Fibroblast of skin of left quadriceps (primary cell): ENCODE measurements around the gene CDR2.
"Not testable (repeated sequence)": the region's sequence is repeated elsewhere in the genome, so short reads cannot be mapped to it uniquely, and the experiment has no call there.

Experiments used
- DNase-seq, 2 experiments: peaks; one replicate each; pipeline ENCODE4 v3.0.0-alpha.2; 2013; ENCODE audit warnings: low read depth in 2 of 2

The CDR2 gene

DNA sequence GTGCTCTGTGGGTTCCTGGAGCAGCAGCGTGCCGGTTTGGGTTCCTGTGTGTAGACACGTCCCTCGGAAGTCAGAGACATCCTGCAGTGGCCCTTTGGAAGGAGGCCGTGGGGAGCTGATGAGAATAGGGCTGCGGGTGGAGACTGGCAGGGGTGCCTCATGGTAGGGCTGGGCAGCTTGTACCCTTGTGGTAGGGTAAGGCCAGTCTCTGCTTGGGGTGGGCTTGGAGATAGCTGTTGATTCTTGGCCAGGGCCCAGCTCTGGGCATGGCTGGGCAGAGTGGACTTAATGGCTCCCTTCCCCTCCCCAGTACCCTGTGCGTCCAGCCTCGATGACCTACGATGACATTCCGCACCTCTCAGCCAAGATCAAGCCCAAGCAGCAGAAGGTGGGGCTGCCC, 66.6 kb downstream of the CDR2 start:
- no peak for DNase-seq

DNA sequence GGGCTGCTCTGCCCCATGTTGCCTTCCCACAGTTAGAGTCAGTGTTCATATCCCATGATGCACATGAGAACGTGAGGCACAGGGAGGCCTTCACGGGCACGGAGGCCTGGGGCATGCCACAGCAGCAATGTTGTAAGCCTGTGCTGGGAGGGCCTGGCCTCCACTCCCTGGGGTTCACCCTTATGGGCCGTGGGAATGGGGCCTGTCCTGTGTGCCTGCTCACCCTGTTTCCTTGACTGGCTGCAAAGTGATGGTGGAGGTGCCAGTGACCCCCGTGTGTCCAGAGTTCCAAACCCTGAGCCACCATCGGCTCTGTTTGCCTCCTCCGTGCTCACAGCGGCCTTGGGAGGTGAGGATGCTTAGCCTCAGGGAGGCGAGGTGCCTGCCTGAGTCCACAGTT, 67.6 kb downstream of the CDR2 start:
- DNase-seq, result no peak

DNA sequence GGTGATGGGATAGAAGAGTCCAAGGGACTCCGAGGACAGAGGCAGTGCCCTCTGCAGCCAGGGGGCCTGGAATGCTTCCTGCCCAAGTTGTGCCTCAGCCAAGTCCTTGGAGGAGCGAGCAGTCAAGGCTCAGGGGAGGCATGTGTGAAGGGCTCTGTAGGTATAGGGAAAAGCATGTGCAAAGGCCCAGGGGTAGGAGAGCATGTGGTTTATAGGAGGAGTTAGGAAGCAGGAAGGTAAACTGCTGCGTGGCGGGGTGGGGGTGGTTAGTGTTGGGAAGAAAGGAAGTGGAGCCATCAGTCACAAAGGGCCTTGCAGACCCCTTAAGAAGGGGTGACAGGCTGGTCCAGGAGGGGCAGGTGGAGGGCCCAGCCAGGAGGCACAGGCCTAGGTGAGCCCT, 70.0 kb downstream of the CDR2 start:
- no peak for DNase-seq

DNA sequence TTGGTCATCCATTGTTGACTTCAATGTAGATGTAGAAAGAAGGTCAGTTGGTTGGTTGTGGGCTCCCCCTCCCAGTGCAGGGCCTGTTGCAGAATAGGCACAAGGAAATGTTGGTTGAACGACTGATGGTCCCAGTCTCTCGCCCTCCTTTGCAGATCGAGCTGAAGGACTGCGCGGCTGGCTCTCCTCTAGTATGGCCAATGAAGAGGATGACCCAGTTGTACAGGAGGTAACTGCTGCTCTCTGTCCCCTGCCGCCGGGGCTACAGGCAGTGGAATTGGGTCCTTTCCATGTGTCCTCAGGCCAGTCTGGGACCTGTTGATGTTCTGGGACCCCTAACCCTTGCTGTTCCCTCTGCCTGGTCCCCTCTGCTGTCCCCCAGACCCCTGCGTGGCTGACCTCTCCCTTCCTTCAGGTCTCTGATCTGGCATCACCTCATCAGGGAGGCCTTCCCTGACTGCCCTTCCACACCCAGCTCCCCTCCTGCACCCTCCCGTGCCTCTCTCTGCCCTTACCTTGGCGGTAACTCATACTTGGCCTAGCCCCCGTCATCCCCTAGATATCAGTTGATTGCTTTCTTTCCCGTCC, 71.5 kb downstream of the CDR2 start:
- no peak for DNase-seq

DNA sequence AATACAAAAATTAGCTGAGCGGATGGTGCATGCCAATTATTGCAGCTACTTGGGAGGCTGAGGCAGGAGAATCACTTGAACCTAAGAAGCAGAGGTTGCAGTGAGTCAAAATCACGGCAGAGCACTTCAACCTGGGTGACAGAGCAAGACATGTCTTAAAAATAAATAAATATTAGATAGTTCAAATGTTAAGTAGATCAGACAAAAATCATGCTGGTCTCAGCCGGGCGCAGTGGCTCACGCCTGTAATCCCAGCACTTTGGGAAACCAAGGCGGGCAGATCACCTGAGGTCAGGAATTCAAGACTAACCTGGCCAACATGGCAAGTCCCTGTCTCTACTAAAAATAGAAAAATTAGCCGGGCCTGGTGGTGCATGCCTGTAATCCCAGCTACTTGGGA, 73.0 kb downstream of the CDR2 start:
- not testable (repeated sequence) for DNase-seq

DNA sequence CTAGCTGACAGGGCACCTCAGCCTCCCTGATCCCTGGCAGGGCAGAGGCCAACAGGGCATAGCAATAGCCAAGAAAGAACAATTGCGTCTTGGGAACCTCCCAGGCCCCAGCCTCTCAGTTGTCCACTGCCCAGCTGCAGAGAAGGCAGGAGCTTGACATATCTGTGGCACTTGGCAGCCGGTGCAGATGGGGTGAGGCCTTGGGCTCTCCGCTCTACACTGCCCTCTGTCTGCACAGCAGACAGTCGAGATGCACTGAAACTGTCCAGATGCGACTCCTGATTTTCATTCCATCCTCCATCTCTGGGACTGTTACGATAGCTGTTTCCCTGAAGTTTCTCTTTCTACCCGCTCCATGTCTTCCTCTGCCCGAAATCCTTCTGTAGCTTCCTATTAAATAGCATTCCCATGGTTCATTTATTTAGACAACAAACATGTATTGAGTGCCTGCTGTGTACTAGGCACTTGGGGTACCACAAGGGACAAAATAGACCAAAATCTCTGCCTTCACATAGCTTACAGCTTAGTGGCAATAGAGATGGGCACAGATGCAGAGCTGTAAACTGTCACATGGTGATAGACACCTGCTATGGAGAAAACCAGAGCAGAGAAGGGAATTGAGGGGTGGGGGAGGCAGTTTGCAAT, 73.9 kb downstream of the CDR2 start:
- DNase-seq, result no peak

DNA sequence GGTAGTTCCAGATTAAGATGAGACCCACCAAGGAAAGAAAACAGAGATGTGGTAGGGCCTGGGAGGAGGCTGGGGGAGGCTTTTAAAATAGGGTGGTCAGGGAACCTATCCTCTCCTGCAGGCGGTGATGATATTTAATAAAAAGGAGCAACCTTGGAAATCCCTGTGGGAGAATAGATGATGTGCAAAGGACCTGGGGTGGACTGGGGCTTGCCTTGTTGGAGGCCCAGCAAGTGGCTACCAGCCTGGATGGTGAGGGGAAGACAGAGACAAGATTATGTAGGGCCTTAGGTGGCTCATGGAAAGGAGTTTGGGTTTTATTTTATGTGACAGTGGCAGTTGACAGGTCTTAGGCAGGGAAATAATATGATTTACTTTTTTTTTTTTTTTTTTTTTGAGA, 75.4 kb downstream of the CDR2 start:
- DNase-seq, result no peak

DNA sequence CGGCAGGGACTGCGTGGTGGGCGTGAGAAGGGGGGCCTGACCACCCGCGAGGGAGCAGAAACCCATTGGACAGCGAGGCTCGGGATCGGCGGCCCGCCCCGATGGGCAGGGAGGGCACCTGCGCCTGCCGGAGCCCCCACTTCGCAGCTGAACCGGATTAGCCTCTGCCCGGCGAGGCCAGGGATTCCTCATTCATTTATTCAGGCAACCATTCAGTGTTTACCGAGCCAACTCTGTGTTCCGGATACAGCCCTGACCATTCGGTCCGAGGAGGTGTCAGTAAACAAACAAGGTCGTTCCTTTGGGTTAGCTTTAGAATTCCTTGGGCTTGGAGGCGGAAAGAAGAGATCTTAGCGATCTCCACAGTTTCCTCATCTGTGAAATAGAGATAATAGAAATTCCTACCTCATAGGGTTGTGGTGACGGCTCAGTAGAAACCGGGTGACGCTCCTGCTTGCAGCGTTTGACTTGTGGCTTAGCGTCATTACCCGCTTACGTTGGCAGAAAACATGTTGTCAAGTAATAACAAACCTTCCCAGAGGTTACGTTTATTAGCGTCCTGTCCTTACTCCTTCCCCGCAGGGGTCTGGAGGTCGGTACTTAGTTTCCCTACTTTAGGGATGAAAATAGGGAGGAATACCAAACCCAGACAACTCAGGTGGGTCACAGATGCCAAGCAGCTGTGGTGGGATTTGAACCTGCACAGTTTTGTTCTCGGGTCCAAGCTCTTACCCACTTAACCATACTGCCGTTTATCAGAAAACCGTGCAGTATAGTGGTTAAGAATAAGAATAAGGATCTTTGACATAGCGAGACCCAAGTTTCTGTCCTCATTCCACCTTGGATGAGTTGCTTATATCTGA, 76.3 kb downstream of the CDR2 start:
- DNase-seq, result peak; percentile 92 to 93

DNA sequence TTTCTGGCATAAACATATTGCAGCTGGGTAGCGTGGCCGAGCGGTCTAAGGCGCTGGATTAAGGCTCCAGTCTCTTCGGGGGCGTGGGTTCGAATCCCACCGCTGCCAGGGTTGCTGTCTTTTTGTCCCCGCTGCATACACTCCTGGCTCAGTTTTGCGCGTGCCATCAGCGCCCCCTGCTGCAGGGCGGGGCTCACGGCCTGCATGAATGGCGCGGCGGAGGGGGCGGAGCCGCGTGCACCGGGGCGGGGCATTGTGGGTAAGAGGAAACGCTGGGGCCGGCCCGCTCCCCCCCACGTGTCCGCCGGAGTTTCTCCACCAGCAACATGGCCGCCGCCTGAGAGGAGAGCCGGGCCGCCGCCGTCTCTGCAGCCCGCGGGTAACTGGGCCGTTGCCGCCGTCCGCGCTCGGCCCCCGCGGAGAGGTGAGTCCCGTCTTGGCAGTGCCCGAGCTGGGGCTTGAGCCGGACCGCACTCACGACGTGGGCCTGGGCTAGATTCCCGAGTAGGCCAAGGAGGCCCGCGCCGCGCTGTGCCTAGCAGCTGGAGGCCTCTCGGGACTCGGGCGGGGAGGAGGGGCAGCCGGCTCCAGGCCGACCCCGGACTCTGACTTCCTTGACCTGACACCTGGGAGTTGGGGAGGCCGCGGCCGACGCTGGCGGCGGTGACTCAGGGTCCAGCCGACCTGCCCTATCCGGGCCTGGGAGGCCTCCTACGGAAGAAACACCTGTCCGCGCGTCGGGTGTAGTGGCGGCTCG, 77.1 kb downstream of the CDR2 start, which contains the start of gene POLR3E:
Gene POLR3E, plus strand, starts transcription at position 296 of the 757 bp plus-strand sequence. CDS start 5,560 bp downstream, outside the sequence.
- peak; percentile 96 to 97 for DNase-seq

DNA sequence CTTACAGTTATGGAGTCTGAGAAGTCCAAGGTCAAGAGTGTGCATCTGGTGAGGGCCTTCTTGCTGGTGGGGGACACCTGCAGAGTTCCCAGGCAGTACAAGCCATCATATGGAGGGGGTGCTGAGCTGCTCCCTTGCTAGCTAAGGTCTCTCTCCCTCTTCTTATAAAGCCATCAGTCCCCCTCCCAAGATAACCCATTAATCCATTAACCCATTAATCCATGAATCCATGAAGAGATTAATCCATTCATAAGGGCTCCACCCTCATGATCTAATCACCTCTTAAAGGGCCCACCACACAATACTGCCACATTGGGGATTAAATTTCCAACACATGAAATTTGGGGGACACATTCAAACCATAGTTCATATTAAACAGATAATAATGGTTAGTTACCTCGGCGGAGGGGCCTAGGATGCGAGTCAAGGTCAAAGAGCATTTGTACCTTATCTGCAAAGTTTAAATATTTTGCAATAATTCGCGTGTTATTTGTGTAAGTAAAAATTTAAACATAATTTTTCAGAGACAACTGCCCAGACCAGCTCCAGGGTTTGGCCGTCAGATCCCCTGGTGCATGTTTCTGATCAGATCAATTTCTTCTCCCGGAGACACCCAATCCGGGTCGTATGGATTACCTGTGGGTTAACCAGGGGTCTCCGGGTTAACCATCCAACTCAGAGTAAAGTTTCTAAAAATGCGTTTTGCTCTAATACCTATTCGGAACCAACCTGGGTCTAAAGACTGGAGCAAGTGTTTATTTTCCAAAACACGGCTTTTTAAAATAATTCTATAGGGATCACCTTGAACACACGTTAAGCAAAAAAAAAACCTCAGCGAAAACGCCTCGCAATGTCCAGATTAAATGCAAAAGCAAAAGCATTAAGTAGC, 78.0 kb downstream of the CDR2 start:
- no peak for DNase-seq
